ENCODE data around the gene SIK3. TPM values are rescaled to one million over a fixed set of nuclear protein-coding genes. Genes with fewer than 3 reads are reported as not detected.

The SIK3 gene
- total RNA-seq, 1 donor from 2014 or later: 24.4 TPM

- no peak overlapping the region for H3K4me3 Mint-ChIP-seq
- Histone ChIP-seq H3K9ac (no peak overlapping the region), H2AFZ (replicated peaks) (no peak overlapping the region), H3K4me3 (no peak overlapping the region), H3K36me3 (no peaks in the 10 kb centered on the region), H3K4me2 (no peak overlapping the region), H4K20me1 (ENCODE audit: low read depth) (no peaks in the 10 kb centered on the region), H3K9me3 (ENCODE audit: low read depth) (no peaks in the 10 kb centered on the region), H3F3A (ENCODE audit: low read depth) (no peaks in the 10 kb centered on the region), H3K4me1 (no peaks in the 10 kb centered on the region), H3K27me3 (no peaks in the 10 kb centered on the region), H3K27ac (no peak overlapping the region), H3K79me2 (ENCODE audit: low read depth) (no peaks in the 10 kb centered on the region)
- no peaks in the 10 kb centered on the region for H3K9me3 Mint-ChIP-seq
- TF ChIP-seq EZH2phosphoT487 (IDR thresholded peaks at IDR 0.05): no peak
- no peak for TF ChIP-seq EZH2 (IDR thresholded peaks at IDR 0.05)
- TF ChIP-seq CTCF (IDR thresholded peaks at IDR 0.05): no peak
- H3K4me1 Mint-ChIP-seq: no peaks in the 10 kb centered on the region
- no peak for DNase-seq (ENCODE audit: low spot score)
- H3K27ac Mint-ChIP-seq: no peak overlapping the region
- H3K27me3 Mint-ChIP-seq (ENCODE audit: insufficient read depth, low read depth): peaks cover 2% of the 10 kb centered on the region
- H3K36me3 Mint-ChIP-seq: peaks cover 43% of the 10 kb centered on the region
Measured at GRCh38 chr11:116862951-116863350, 235.3 kb downstream of the SIK3 start.

GRCh38 chr11:116862185-116862584 lies 236.0 kb downstream of the SIK3 start:
- H3K9me3 Mint-ChIP-seq: no peaks in the 10 kb centered on the region
- H3K79me2 ChIP-seq (ENCODE audit: low read depth): no peaks in the 10 kb centered on the region
- no peaks in the 10 kb centered on the region for H3K9me3 ChIP-seq (ENCODE audit: low read depth)
- DNase-seq (ENCODE audit: low spot score): no peak
- H3K27ac ChIP-seq: no peak overlapping the region
- H3K27me3 Mint-ChIP-seq (ENCODE audit: insufficient read depth, low read depth): peaks cover 2% of the 10 kb centered on the region
- no peaks in the 10 kb centered on the region for H3F3A ChIP-seq (ENCODE audit: low read depth)
- H4K20me1 ChIP-seq (ENCODE audit: low read depth): no peaks in the 10 kb centered on the region
- H3K4me3 ChIP-seq: no peak overlapping the region
- H3K36me3 ChIP-seq: no peaks in the 10 kb centered on the region
- no peak overlapping the region for H3K27ac Mint-ChIP-seq
- H3K4me1 ChIP-seq: no peaks in the 10 kb centered on the region
- H3K36me3 Mint-ChIP-seq: peaks cover 39% of the 10 kb centered on the region
- no peaks in the 10 kb centered on the region for H3K27me3 ChIP-seq
- H3K9ac ChIP-seq: no peak overlapping the region
- TF ChIP-seq EZH2phosphoT487 (IDR thresholded peaks at IDR 0.05): no peak
- TF ChIP-seq CTCF (IDR thresholded peaks at IDR 0.05): no peak
- TF ChIP-seq EZH2 (IDR thresholded peaks at IDR 0.05): no peak
- H3K4me2 ChIP-seq: no peak overlapping the region
- H3K4me3 Mint-ChIP-seq: no peak overlapping the region
- no peaks in the 10 kb centered on the region for H3K4me1 Mint-ChIP-seq
- no peak overlapping the region for H2AFZ ChIP-seq (replicated peaks)

- no peak overlapping the region for H3K4me2 ChIP-seq
- Mint-ChIP-seq H3K9me3 (no peaks in the 10 kb centered on the region), H3K27ac (no peak overlapping the region)
Measured at GRCh38 chr11:116861539-116861938, 236.7 kb downstream of the SIK3 start.

More at GRCh38 chr11:116861539-116861938, 236.7 kb downstream of the SIK3 start:
- Mint-ChIP-seq H3K4me1 (no peaks in the 10 kb centered on the region), H3K36me3 (peaks cover 34% of the 10 kb centered on the region), H3K27me3 (ENCODE audit: insufficient read depth, low read depth) (peaks cover 2% of the 10 kb centered on the region), H3K4me3 (no peak overlapping the region)
- TF ChIP-seq CTCF (IDR thresholded peaks at IDR 0.05) (no peak), EZH2 (IDR thresholded peaks at IDR 0.05) (no peak), EZH2phosphoT487 (IDR thresholded peaks at IDR 0.05) (no peak)
- H3K4me3 ChIP-seq: no peak overlapping the region
- no peaks in the 10 kb centered on the region for H3F3A ChIP-seq (ENCODE audit: low read depth)
- peaks cover 5% of the 10 kb centered on the region for H3K36me3 ChIP-seq
- no peak overlapping the region for H2AFZ ChIP-seq (replicated peaks)
- no peaks in the 10 kb centered on the region for H3K79me2 ChIP-seq (ENCODE audit: low read depth)
- H3K4me1 ChIP-seq: no peaks in the 10 kb centered on the region
- no peaks in the 10 kb centered on the region for H4K20me1 ChIP-seq (ENCODE audit: low read depth)
- H3K9ac ChIP-seq: no peak overlapping the region
- no peaks in the 10 kb centered on the region for H3K9me3 ChIP-seq (ENCODE audit: low read depth)
- no peak overlapping the region for H3K27ac ChIP-seq
- H3K27me3 ChIP-seq: no peaks in the 10 kb centered on the region
- no peak for DNase-seq (ENCODE audit: low spot score)

Measured in neural progenitor cell (in vitro differentiated cells).